GM19099 (cell line): ENCODE data around the gene ELK3.

Source experiments
- POLR2A ChIP-seq: IDR thresholded peaks from 3 replicates; pipeline ENCODE4 v1.6.1; 2011; ENCODE audit warnings: low read depth; ENCODE audit not compliant: insufficient read length; ENCODE audit errors: extremely low read depth

The ELK3 gene

DNA sequence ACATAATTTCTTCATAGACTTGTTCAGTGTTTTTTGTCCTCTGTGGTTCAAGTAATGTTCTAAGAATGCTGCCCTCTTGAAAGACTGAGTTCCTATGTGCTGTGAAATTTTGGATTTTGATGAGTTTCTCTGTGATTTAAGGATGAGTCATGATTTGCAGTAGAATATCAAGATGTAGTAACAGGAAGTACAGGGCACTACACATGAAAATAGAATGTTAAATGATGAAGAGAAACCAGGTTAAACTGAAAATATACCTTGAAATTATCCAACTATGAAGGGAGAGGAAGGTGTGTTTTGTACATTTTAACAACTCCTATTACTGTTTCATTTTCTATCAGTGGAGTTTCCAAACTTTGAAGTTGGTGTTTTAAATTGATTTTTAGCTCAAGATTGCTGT lies 4.8 kb downstream of the ELK3 start:
- TF ChIP-seq POLR2A: no peak

DNA sequence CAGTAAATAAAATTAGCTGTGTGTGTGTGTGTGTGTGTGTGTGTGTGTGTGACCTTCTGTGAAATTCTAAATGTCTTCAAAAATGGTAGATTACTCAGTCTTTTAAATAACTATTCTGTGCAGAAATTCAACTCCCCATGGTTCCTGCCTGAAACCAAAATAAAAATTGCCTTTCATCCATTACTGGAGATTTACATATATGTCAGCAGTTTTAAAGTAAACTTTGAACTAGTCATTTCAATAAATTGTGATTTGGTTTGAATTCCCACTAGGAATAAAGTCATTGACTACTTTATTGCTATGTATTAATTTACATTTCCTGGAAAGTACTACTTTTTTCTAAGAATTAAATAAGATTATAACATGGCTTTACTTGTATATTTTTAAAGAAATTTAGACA lies 5.3 kb downstream of the ELK3 start:
- no peak for TF ChIP-seq POLR2A

DNA sequence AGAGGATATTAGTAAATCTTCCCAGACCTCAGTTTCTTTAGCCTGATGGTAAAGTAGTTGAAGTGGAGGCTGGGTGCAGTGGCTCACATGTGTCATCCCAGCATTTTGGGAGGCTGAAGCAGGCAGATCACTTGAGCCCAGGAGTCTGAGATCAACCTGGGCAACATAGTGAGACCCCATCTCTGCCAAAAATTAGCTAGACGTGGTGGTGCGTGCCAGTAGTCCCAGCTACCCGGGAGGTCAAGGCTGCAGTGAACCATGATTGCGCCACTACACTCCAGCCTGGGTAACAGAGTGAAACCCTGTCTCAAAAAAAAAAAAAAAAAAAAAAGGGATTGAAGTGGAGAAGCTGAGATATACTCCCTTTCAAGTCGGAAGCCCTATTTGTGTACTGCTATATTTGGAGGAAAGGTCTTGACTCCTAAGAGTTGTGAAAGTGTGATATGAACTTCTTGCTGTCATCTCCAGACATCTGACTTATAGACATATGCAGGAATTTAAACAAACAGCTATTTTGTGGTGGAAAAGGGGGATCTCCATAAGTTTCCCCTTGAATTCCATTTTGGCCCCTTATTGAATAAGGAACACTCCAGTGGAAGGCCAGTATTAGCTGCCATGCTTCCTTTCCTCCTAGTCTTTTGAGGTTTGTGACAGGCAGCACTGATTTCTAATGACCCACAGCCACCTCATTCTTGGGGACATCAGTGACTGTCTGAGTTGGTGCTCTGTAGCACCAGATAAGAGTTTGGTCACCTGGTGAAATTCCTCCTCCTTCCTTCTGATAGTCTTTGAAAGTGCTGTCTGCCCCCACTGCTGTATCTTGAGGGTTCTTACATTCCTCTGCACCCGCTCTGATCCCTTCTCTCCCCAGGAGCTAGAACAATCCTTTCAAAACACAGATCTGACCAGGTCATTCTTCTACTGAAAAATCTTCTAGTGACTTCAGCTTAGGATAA lies 7.4 kb downstream of the ELK3 start:
- no peak for TF ChIP-seq POLR2A

DNA sequence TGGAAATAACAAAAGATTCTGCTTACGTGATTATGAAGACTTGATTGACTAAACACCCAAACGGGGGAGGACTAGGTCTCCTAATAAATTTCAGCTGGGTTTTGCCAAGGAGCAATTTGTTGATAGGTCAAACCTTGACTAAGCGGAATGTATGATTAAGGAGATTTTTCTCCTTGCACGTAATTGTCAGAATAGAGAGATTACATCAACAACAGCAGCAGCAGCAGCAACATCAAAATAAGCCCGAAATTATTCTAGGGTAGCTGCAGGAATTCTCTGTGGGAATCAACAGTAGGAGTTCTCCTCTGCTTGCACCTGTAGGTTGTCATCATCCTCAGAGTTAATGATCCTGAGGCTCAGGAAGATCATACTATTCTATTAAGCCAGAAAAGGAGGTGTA lies 10.2 kb downstream of the ELK3 start:
- TF ChIP-seq POLR2A: no peak

DNA sequence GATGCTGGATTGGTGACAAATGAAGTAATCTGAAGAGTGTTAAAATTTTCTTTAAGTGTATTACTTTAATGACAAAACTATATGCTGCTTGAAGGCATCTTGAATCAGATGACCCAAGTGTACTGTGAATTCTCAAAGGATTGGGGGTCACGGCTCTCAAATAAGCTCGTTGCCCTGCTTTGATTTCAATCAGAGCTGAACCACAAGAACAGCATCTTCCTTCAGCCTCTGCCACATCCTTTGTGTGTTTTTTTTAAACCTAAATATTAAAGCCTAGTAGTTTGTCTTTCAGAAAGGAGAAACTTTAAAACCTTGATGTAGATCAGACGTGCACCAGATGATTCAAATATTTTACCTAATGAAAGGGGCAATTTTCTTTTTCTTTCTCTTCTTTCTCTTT lies 11.7 kb downstream of the ELK3 start:
- TF ChIP-seq POLR2A: no peak

DNA sequence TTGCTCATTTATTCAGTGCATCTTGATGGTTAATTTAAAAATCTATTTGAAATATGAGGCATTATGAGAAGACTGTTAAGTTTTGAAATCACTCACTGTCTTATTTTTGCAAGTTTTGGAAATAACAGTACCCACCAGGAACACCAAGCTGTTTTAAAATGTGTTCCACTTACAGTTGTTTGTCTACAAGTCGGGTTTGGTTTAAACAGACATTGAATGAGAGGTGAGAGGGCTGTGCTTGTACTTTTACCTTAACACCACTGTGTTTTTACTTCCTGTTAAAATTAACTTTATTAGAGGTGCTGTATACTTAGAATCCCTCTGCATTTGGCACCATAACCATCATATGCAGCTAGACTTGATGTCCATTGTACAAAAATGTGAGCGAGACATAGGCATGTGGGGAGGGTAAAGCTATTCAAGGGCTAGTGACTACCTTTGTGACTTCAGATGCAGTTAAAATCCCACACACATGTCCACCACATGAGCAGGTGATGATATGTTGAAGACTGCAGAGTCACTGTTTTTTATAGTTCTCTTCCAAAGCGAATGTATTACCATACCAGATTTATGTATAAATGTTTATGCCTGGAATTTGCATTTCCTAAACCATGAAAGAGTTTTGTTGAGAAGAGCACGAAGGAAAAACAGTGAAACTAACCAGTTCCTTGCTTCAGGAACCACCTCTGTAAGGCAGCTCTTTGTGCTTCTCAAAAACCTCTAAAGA lies 12.9 kb downstream of the ELK3 start:
- no peak for TF ChIP-seq POLR2A

DNA sequence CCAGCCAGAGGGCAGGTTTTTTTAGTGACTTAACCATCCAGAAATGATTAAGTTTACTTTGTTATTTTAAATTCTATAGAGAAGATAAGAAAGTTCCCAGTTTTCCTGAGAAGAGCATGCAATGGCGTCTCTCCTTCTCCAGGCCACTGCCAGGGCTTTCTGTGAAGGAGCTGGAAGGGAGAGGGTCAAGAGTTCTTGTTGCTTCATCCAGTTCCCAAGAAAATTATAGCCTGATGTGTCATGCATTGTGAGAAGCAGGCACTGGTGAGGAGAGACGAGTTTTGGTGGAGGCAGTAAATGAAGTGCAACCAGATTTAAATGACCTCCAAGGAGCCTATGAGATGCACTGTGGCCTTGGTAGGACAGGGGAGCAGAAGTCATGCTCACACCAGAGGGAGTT lies 14.2 kb downstream of the ELK3 start:
- TF ChIP-seq POLR2A: no peak

DNA sequence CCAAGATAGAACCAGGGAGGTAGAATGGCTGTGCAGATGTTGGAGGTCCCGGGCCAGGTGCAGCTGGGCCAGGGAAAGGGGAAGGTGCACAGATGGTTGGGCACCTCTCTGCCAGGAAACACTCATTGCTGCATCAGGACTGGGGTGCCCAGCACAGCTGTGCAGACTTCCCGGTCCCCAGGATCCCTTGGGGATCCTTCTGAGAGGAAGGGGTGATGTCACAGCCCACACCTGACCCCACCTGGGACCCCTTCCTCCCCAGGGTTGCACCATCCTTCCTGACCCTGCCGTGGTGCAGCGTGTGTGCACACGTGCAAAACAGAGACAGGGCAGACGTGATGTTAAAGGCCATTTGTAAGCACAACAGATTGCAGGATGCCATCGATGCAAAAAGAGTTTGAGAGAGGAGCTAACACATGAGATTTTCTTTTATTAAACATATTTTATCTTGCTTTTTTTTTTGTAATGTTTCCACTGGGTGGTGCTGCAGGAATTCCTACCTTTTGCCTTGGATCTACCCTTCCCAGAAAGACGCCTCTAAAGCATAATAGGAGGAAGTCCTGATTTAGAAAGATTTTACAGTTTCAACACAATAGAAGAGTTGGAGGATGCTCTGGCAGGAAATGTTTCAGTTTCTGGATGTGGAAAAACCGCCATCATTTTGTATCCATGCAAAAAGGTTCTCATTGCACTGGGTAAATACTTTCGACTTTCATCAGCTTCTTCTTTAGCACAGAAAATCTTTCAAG lies 14.8 kb downstream of the ELK3 start:
- TF ChIP-seq POLR2A: no peak

DNA sequence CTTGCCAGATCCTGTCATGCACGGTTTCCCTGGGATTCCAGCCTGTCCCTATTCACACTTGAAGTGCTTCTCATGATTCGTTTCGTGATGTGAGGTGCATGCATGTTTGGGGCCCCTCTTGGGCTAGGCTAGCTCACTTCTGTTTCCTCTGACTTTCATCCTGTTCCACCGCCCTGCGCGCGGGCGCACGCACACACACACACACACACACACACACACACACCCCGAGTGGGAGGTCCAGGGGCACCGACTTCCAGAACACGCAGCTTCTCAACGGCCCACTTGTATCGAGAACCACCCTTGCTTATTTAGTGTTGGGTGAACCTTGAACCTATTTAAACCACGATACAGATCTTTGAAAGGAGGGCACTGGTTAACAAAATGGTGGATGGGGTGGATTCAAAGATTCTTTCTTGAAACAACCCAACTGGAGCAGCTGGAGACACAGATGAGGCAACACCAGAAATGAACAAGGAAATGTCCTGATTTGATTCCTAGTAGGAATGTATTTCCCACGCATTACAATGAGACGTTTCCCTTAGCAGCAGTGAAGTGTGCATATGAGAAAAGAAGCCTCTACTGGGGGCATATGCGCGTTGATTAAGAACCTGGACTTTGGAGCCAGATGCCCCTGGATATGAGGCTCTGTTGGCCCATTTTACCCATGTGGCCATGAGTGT lies 16.3 kb downstream of the ELK3 start:
- TF ChIP-seq POLR2A: no peak

DNA sequence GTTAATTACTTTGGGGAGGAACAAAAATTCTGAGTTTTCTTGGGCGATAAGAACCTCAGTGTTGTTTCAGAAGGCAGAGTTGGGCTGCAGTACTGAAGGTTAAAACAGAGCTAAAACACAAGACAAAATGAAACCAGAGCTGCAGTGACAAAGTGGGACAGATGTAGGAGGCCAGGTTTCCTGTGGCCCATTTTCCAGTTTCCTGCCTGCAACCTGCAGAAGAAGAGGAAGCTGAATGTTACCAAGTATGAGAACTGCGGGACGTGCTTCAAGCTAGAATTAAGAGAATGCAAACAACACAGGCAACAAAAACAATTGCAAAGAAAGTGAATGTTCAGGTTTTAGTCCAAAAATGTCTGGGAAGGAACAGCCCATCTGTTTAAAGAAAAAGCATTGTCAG lies 17.8 kb downstream of the ELK3 start:
- TF ChIP-seq POLR2A: no peak

DNA sequence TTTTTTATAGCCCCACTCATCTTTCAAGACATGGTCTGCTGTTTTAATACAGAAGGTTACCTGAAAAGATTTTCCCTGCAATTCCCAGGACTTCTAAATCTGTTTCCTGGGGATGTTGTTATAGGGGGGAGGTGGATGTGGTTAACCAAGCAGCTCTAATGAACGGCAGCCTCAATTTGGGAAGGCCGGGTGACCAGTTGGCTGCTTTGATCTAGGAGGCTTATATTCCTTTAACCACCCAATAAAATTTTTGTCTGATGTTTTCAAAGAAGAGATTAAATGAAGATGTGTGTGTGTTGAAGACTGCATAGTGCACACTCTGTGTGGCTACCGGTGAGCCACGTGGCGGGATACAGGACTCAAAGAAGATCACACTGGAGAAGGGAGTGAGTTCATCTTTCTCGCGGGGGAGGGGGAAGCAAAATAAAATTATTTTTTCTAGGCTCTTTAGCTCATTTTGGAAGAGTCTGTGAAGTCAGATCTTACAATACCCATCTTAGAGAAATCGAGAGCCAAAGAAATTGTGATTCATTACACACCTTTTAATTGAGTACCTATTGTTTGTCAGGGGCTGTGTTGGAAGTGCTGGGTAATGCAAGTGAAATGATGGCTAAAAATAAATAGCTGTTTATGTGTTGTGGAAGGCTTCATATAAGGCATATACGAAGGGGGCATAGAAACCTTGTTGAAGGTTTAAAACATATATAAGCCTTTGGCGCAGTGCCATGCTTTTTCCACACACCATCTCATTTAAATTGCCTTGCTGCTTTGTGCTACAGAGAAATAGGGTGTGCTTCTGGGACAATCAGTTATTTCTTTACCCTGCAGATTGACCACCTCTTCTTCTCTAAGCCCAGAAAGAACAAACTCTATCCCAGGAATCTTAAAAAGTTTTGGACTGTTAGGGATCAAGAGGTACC lies 18.5 kb downstream of the ELK3 start:
- no peak for TF ChIP-seq POLR2A

DNA sequence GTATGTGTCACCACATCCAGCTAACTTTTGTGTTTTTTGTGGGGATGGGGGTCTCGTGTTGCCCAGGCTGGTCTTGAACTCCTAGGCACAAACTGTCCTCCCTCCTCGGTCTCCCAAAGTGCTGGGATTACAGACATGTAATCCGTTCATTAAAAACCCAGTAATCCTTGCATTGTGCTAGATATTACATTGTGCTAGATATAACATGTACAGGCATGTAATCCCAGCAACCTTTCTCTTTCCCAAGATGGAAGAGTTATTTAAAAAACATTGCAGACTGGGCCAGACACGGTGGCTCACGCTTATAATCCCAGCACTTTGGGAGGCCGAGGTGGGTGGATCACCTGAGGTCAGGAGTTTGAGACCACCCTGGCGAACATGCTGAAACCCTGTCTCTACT lies 19.7 kb downstream of the ELK3 start:
- no peak for TF ChIP-seq POLR2A

DNA sequence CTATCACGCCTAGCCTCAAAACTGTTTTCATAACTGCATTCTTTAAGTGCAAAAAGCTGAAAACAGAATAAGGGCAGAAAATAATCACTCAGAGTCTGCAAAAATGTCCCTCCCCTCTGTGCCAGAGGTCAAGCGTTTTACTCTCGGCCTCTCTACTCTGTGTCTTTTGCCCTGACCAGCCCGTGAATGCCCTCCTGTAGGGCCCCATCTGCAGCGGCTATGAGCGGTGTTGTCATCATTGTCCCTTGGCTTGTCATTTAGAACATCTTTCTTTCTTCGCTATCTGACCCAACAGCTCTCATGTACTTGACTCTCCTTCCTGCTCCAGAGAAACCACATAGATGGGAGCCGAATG lies 21.7 kb downstream of the ELK3 start:
- no peak for TF ChIP-seq POLR2A
